Peyer's patch (tissue), 4 donors: ENCODE results near the gene BICC1. TPM values are rescaled to one million over a fixed set of nuclear protein-coding genes. Genes with fewer than 3 reads are reported as not detected.
A peak's percentile ranks its signal among the peaks of the same experiment; 100 is the strongest.

Experiments used
- DNase-seq, 3 donors: peaks; one replicate each; pipeline ENCODE4 v3.0.0-alpha.2; 2017 to 2019
- H3K27ac ChIP-seq, 4 donors: fragments of 200-600 bp; sonication (generic); one replicate each; pipeline ENCODE4 v1.5.1; 2016 to 2019
- H3K27me3 ChIP-seq, 2 donors: fragments of 200-600 bp; sonication (generic); one replicate each; pipeline ENCODE4 v1.5.1; 2019
- H3K36me3 ChIP-seq, 3 donors: fragments of 200-600 bp; sonication (generic); one replicate each; pipeline ENCODE4 v1.5.1; 2016 to 2019
- H3K4me1 ChIP-seq, 4 donors: fragments of 200-600 bp; sonication (generic); one replicate each; pipeline ENCODE4 v1.5.1; 2016 to 2019
- H3K4me3 ChIP-seq, 4 donors: fragments of 200-600 bp; sonication (generic); 1 replicate in 3 of 4; 2 replicates in 1 of 4; pipeline ENCODE4 v1.5.1; 2016 to 2019; ENCODE audit warnings: mild to moderate bottlenecking in 1 of 4
- H3K9me3 ChIP-seq, 4 donors: fragments of 200-600 bp; sonication (generic); one replicate each; pipeline ENCODE4 v1.5.1; 2016 to 2019; ENCODE audit warnings: mild to moderate bottlenecking in 1 of 4
- CTCF ChIP-seq, 6 experiments: fragments of 450-650 bp in 4 of 6; fragments of 200-600 bp in 2 of 6; sonication (generic) in 1 of 6; IDR thresholded peaks; one replicate each; pipeline ENCODE4 v1.5.1; 2017 to 2019; ENCODE audit warnings: antibody characterized with exemption in 6 of 6, mild to moderate bottlenecking in 3 of 6, moderate library complexity in 1 of 6
- POLR2A ChIP-seq, 2 donors: fragments of 450-650 bp; IDR thresholded peaks; one replicate each; pipeline ENCODE4 v1.5.1; 2017; ENCODE audit warnings: antibody characterized with exemption in 2 of 2, mild to moderate bottlenecking in 2 of 2, moderate library complexity in 2 of 2
- total RNA-seq, 4 donors: library from RNA; depleted of rRNA; stranded (reverse); fragments of >200 nt; gene quantifications; one replicate each; pipeline ENCODE4 v1.1.0, GENCODE V29; 2016

Gene BICC1
- total RNA-seq, 4 donors from 2014 or later = 1.1 to 19.0 (median 2.6) TPM

GRCh38 chr10:58666024-58666423, 153.4 kb downstream of the BICC1 start:
- Histone ChIP-seq H3K27ac (no peak overlapping the region), H3K9me3 (no peaks in the 10 kb centered on the region), H3K4me1 (no peaks in the 10 kb centered on the region), H3K4me3 (peak overlapping the region in 1 of 4 donors; percentile 3), H3K36me3 (no peaks in the 10 kb centered on the region), H3K27me3 (no peaks in the 10 kb centered on the region)
- TF ChIP-seq POLR2A (IDR thresholded peaks at IDR 0.05) = no peak
- no peak for TF ChIP-seq CTCF (IDR thresholded peaks at IDR 0.05)
- no peak for DNase-seq

GRCh38 chr10:58667658-58668310, 155.1 kb downstream of the BICC1 start:
- no peaks in the 10 kb centered on the region for H3K9me3 ChIP-seq
- H3K27me3 ChIP-seq = no peaks in the 10 kb centered on the region
- H3K27ac ChIP-seq = no peak overlapping the region
- no peaks in the 10 kb centered on the region for H3K4me1 ChIP-seq
- TF ChIP-seq CTCF (IDR thresholded peaks at IDR 0.05) = no peak
- no peak for TF ChIP-seq POLR2A (IDR thresholded peaks at IDR 0.05)
- DNase-seq = no peak
- no peak overlapping the region for H3K4me3 ChIP-seq
- no peaks in the 10 kb centered on the region for H3K36me3 ChIP-seq

- no peaks in the 10 kb centered on the region for H3K4me1 ChIP-seq
- no peaks in the 10 kb centered on the region for H3K9me3 ChIP-seq
- no peaks in the 10 kb centered on the region for H3K36me3 ChIP-seq
- no peak overlapping the region for H3K4me3 ChIP-seq
- TF ChIP-seq POLR2A (IDR thresholded peaks at IDR 0.05) = no peak
- no peak for TF ChIP-seq CTCF (IDR thresholded peaks at IDR 0.05)
- no peak overlapping the region for H3K27ac ChIP-seq
- no peak for DNase-seq
- H3K27me3 ChIP-seq = no peaks in the 10 kb centered on the region
These were observed 160.2 kb downstream of the BICC1 start for GRCh38 chr10:58672845-58673244.

GRCh38 chr10:58674251-58674650, 161.6 kb downstream of the BICC1 start:
- no peak for TF ChIP-seq POLR2A (IDR thresholded peaks at IDR 0.05)
- TF ChIP-seq CTCF (IDR thresholded peaks at IDR 0.05) = no peak
- no peak for DNase-seq
- H3K36me3 ChIP-seq = no peaks in the 10 kb centered on the region
- no peaks in the 10 kb centered on the region for H3K4me1 ChIP-seq
- no peaks in the 10 kb centered on the region for H3K27me3 ChIP-seq
- no peak overlapping the region for H3K4me3 ChIP-seq
- no peaks in the 10 kb centered on the region for H3K9me3 ChIP-seq
- no peak overlapping the region for H3K27ac ChIP-seq

- H3K4me1 ChIP-seq = no peaks in the 10 kb centered on the region
- no peaks in the 10 kb centered on the region for H3K36me3 ChIP-seq
- no peak overlapping the region for H3K27ac ChIP-seq
- H3K27me3 ChIP-seq = no peaks in the 10 kb centered on the region
- no peaks in the 10 kb centered on the region for H3K9me3 ChIP-seq
- no peak for DNase-seq
- TF ChIP-seq CTCF (IDR thresholded peaks at IDR 0.05) (no peak), POLR2A (IDR thresholded peaks at IDR 0.05) (no peak)
- no peak overlapping the region for H3K4me3 ChIP-seq
These were observed 162.6 kb downstream of the BICC1 start for GRCh38 chr10:58675321-58675720.

GRCh38 chr10:58691528-58691927, 178.9 kb downstream of the BICC1 start:
- H3K27ac ChIP-seq = no peak overlapping the region
- no peak for DNase-seq

More at GRCh38 chr10:58691528-58691927, 178.9 kb downstream of the BICC1 start:
- H3K9me3 ChIP-seq = no peaks in the 10 kb centered on the region
- no peak overlapping the region for H3K4me3 ChIP-seq
- no peaks in the 10 kb centered on the region for H3K4me1 ChIP-seq
- no peaks in the 10 kb centered on the region for H3K36me3 ChIP-seq
- TF ChIP-seq POLR2A (IDR thresholded peaks at IDR 0.05) (no peak), CTCF (IDR thresholded peaks at IDR 0.05) (no peak)
- no peaks in the 10 kb centered on the region for H3K27me3 ChIP-seq
